Myocyte (in vitro differentiated cells): Measurements from ENCODE around the gene C2orf80. TPM values are rescaled to one million over a fixed set of nuclear protein-coding genes. Genes with fewer than 3 reads are reported as not detected.
"Not testable (repeated sequence)": the region's sequence is repeated elsewhere in the genome, so short reads cannot be mapped to it uniquely, and the experiment has no call there.

Source experiments
- DNase-seq: peaks from one replicate; pipeline ENCODE4 v3.0.0-alpha.2; 2012; ENCODE audit warnings: low read depth
- total RNA-seq: library from RNA; depleted of rRNA; stranded (reverse); fragments of >200 nt; gene quantifications from 2 replicates; pipeline ENCODE4 v1.2.3, GENCODE V29; 2014

Gene C2orf80
- total RNA-seq, 1 donor from 2014 or later, result not detected

DNA sequence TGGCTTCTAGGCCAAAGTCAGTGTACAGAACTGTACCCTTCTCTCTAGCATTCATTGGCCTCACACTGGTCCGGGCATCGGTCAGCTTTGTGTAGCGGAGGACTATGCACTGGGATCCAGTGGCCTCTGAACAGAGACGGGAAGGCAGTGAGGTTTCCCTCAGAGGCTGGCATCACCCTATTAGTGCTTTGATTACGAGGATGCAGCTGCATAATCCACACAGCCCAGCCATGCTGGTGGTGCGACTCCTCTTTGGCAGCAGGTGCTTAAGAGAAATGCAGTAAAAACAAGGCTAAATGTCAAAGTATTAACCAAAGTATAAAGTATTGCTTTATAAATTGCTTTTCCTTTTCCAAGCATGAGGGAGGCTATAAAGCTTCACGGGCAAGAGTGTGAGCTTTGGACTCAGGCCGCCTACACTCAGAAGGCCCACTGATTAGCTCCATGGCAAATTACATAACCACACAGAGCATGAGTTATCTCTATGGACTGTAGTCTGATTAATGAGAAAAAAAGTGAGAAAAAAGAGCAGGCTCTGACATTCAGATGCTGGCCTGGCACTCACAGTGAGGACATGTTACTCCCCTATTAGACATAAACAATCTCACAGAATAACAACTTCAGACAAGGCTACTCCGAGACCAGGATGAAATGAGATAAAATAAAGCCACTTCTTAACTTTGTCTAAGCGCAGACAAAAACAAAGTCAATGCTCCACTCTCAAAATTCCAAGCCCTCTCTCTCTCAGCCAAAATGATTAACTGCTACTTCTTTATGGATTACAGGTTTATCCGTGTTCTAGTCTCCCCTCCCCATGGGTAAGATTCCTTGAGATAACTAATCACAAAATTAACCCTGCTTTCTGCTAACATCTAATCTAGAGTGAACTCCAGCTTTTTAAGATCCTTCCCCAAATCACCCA lies 53.8 kb downstream of the C2orf80 start:
- no peak for DNase-seq

DNA sequence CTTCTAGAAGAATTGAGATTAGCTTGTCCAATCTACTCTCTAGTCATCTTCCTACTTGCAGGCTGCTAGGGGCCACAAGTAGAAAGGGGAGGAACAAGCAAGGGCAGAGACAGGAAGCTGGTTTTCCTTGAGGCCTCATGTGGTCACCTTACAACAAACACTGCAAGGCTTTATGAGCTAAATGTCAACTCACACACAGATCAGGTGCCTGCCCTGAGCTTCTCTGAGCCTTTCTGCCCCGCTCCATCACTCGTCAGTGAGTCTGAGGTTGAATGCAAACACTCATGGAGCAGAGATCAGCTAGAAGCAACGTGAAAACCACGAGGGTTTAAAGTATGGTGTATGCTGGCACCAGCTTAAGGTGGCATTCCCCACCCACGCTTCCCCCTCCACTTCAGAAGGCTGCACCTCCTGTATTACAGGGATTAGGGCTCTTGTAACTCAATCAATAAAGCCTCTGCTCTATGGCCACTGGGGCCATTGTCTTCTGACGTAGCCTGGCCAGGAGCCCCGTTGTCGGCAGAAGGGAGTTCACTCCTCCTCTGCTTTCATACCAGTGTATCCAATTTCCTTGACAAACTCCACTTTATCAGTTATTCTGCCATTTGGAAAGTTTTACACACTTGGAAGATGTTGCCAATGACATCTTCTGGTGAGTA lies 54.8 kb downstream of the C2orf80 start:
- no peak for DNase-seq

DNA sequence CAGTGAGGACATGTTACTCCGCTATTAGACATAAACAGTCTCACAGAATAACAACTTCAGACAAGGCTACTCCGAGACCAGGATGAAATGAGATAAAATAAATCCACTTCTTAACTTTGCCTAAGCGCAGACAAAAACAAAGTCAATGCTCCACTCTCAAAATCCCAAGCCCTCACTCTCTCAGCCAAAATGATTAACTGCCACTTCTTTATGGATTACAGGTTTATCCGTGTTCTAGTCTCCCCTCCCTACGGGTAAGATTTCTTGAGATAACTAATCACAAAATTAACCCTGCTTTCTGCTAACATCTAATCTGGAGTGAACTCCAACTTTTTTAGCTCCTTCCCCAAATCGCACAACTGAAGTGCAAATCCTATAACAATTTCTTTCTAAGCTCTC lies 59.1 kb downstream of the C2orf80 start:
- no peak for DNase-seq

DNA sequence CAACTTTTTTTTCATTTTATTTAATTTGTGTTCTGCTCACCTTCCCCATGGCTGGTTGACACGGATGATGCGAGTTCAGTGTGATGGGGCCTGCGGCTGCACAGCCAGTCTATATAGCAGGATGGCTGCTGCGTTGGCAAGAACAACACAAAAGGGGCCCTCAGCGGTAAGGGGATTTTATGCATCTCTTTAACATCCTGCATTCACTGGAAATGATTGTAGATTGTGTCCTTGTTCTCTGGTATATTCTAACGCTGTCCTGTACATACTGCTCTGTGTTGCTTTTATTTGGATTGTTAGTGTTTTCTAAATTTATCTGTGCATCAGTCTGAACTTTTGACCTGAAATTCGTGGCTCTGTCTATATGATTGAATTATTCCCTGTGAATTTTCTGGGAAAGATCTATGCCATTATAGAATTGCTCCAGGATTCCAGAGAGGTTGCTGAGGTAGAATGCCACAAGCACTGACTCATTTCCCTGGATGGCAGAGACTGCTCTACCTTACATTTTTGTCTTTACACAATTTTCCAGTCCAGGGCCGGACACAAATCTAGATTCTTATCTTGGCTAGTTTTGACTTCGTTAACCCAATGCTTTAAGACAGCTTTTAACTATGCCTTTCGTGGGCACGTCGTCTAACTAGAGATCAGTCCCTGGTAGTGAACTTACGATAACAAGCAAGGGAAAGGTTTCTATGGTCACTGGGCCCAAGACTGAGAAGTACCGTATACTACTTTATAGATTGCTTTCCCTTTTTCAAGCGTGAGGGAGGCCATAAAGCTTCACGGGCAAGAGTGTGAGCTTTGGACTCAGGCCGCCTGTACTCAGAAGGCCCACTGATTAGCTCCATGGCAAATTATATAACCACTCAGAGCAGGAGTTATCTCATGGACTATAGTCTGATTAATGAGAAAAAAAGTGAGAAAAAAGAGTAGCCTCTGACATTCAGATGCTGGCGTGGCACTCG lies 59.8 kb downstream of the C2orf80 start, which contains the start of gene CRYGC:
Gene CRYGC, minus strand, starts transcription at position 85 of the 968 bp plus-strand sequence. Its CDS starts 36 bp downstream, at position 49.
- DNase-seq, result no peak

DNA sequence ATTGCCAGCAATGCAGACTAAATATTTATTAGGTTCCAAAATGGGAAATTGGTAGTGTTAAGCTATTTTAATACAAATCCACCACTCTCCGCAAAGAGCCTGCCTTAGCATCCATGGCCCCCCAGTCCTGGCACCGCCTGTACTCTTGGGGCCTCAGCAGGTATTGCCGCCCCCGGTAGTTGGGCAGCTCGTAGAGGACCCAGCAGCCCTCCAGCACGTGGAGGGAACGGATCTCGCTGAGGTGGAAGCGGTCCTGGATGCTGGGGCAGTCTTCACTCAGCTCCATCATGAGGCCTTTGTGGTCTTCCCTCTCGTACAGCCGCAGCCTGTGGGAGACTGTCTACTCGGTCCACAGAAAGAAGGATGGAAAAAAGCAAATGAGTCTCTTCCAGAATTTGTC lies 61.7 kb downstream of the C2orf80 start:
- DNase-seq, result no peak

DNA sequence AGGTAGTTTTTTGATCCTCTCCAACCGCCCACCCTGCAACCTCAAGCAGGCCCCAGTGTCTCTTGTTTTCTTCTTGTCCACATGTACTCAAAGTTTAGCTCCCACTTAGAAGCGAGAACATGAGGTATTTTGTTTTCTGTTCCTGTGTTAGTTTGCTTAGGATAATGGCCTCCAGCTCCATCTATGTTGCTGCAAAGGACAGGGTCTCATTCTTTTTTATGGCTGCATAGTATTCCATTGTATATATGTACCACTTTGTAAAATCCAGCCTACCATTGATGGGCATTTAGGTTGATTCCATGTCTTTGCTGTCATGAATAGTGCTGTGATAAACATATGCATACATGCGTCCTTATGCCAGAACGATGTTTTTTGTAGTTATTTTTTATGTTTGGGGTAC lies 62.7 kb downstream of the C2orf80 start:
- no peak for DNase-seq

DNA sequence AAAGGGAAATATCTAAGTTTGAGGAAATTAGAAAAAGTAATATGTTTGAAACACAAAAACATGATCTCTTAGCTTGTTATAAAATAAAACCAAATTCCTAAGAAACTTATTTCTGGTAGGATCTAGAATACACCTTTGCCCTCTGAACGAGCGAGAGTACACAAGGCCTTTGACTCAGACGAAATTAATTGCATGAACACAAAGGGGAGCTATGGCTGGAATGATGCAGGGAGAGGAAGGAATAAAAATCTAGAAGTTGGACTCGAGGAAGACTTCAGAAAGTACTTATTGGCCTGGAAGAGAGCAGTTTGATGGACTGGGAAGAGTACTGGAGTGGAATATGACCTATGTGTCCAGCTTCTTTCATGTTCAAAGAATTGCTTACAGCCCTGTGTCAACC lies 64.6 kb downstream of the C2orf80 start:
- DNase-seq, result no peak

DNA sequence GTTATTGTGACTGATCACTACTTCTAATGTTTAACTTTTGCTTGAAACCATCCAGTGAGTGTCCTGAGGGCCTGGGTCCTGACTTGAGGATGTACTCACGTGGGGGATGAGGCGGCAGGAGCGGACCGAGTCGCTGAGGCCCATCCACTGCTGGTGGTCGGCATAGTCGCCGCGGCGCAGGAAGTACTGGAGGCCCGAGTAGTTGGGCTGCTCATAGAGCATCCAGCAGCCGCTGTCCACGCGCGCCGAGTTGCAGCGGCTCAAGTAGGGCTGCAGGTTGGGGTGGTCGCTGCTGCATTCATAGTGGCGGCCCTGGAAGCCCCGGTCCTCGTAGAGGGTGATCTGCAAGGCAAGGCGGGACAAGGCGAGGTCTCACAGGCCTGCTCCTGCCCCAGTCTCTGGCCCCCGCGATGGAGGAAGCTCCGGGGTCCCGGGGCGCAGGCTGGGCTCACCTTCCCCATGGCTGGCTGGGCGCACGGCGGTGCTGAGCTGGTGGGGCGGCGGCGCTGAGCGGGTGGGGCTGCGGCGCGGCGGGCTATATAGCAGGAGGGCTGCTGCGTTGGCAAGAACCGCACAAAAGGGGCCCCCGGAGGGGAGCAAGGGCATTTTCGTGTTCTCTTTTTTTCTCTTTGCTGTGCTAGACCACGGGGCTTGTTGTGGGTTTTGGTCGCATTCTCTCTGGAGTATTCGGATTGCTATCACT lies 65.7 kb downstream of the C2orf80 start, which contains the start of gene CRYGD:
Gene CRYGD, minus strand, starts transcription at position 512 of the 703 bp plus-strand sequence. Its CDS starts 51 bp downstream, at position 461.
- DNase-seq, result not testable (repeated sequence)

DNA sequence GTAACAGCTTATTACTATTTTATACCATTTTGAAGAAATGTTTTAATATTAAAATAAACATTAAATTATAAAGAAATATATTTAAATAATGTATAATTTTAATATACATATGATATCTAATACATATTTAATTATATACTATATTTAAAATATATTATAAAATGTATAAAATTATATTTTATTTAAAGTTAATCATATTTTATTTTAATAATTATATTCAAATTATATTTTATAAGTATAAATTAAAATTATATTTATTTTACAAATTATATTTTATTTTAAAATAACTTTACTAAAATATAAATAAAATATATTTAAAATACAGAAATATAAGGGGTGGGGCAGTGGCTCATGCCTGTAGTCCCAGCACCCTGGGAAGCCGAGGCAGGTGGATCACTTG lies 67.6 kb downstream of the C2orf80 start:
- no peak for DNase-seq

DNA sequence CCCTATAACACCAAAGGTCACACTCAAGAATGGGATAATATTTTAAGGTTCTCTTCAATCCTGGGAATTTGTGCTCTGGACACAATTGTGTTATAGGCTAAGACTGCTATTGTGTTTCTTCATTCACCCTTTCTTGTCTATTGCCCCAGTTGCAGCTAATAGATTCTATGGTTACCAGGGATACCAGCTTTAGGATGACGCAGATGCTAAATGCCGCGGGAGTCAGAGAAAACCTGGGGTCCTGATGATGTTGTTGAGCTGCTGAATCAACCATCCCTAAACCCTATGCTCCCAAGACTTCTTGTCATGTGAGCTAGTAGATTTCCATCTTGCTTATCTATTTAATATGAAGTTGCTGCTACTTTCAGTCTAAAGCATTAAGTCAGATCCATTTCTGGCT lies 70.9 kb downstream of the C2orf80 start:
- no peak for DNase-seq

DNA sequence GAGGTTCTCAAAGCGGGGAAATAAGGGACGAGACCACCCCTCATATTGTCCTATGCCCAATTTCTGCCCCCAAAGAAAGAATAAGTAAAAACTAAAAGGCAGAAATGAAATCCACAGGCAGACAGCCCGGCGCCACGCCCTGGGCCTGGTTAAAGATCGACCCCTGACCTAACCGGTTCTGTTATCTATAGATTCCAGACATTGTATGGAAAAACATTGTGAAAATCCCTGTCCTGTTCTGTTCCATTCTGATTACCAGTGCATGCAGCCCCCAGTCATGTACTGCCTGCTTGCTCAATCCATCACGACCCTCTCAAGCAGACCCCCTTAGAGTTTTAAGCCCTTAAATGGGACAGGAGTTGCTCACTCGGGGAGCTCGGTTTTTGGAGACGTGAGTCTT lies 72.4 kb downstream of the C2orf80 start:
- DNase-seq, result not testable (repeated sequence)

Other genes with a start within 250 kb of the C2orf80 start
- 6.7 and 8.5 TPM in 2 replicates for gene PLEKHM3, start 164.5 kb downstream of the C2orf80 start, total RNA-seq
- gene CRYGD, start 65.5 kb downstream of the C2orf80 start, total RNA-seq, result not detected in 2 replicates
- gene CRYGC, start 60.2 kb downstream of the C2orf80 start, total RNA-seq, result not detected in 2 replicates
- not detected in 2 replicates for gene CRYGB, start 43.9 kb downstream of the C2orf80 start, total RNA-seq
- gene CRYGA, start 26.4 kb downstream of the C2orf80 start, total RNA-seq, result not detected in 2 replicates
- 40.8 and 79.4 TPM in 2 replicates for gene IDH1, start 65.0 kb upstream of the C2orf80 start, total RNA-seq
- 21.9 and 24.2 TPM in 2 replicates for gene PIKFYVE, start 76.2 kb upstream of the C2orf80 start, total RNA-seq
- gene PTH2R, start 216.8 kb upstream of the C2orf80 start, total RNA-seq, result not detected in 2 replicates